Measurements from ENCODE around the gene AMZ2.
"Not testable (repeated sequence)": the region's sequence is repeated elsewhere in the genome, so short reads cannot be mapped to it uniquely, and the experiment has no call there.

DNA sequence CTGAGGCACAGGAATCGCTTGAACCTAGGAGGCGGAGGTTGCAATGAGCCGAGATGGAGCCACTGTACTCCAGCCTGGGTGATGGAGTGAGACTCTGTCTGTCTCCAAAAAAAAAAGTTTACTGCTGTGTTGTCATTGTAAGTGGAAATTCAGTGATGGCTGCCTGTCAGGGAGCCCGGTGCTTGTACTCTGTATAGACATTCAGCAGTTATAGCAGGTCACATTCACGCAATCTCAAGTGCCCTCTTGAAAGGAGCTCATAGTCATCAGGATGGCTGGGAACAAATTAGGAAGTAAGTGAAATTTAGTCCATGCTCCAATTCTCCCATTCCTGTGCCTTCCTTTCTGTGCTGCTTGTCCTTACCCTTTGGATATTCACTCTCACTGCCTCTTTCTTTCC lies 32.4 kb upstream of the AMZ2 start:
- TF ChIP-seq, protein P1, sequence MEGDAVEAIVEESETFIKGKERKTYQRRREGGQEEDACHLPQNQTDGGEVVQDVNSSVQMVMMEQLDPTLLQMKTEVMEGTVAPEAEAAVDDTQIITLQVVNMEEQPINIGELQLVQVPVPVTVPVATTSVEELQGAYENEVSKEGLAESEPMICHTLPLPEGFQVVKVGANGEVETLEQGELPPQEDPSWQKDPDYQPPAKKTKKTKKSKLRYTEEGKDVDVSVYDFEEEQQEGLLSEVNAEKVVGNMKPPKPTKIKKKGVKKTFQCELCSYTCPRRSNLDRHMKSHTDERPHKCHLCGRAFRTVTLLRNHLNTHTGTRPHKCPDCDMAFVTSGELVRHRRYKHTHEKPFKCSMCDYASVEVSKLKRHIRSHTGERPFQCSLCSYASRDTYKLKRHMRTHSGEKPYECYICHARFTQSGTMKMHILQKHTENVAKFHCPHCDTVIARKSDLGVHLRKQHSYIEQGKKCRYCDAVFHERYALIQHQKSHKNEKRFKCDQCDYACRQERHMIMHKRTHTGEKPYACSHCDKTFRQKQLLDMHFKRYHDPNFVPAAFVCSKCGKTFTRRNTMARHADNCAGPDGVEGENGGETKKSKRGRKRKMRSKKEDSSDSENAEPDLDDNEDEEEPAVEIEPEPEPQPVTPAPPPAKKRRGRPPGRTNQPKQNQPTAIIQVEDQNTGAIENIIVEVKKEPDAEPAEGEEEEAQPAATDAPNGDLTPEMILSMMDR (conservative IDR thresholded peaks at IDR 0.05) = not testable (repeated sequence)
- TF ChIP-seq ZFX (IDR thresholded peaks at IDR 0.05) = not testable (repeated sequence)
